ENCODE measurements around the gene CHD2. TPM values are rescaled to one million over a fixed set of nuclear protein-coding genes. Genes with fewer than 3 reads are reported as not detected.

Gene CHD2
- total RNA-seq, 1 donor from 2014 or later = 105 TPM

GRCh38 chr15:93066834-93067648 is 166.9 kb downstream of the CHD2 start:
- Mint-ChIP-seq H3K27ac (ENCODE audit: unreplicated experiment) (no peak overlapping the region), H3K27me3 (ENCODE audit: low read depth, unreplicated experiment) (no peaks in the 10 kb centered on the region), H3K9me3 (ENCODE audit: unreplicated experiment) (no peaks in the 10 kb centered on the region), H3K4me1 (ENCODE audit: low read depth, unreplicated experiment) (peaks cover 12% of the 10 kb centered on the region), H3K36me3 (ENCODE audit: low read depth, unreplicated experiment) (peaks cover 2% of the 10 kb centered on the region), H3K4me3 (ENCODE audit: unreplicated experiment) (no peak overlapping the region)
- no peak overlapping the region for H3K4me3 ChIP-seq (ENCODE audit: insufficient read depth, low read depth, low read length)
- no peaks in the 10 kb centered on the region for H3K79me2 ChIP-seq (ENCODE audit: insufficient read depth, low read length)
- peaks cover 8% of the 10 kb centered on the region for H3K4me1 ChIP-seq (ENCODE audit: insufficient read depth, low read length)
- no peaks in the 10 kb centered on the region for H3K36me3 ChIP-seq (ENCODE audit: insufficient read depth, low read length)
- no peaks in the 10 kb centered on the region for H3K9me3 ChIP-seq (ENCODE audit: insufficient read depth, low read depth, low read length)
- no peak overlapping the region for H3K9ac ChIP-seq (ENCODE audit: low read length)
- no peak for DNase-seq (ENCODE audit: low read depth)
- TF ChIP-seq, protein P1, sequence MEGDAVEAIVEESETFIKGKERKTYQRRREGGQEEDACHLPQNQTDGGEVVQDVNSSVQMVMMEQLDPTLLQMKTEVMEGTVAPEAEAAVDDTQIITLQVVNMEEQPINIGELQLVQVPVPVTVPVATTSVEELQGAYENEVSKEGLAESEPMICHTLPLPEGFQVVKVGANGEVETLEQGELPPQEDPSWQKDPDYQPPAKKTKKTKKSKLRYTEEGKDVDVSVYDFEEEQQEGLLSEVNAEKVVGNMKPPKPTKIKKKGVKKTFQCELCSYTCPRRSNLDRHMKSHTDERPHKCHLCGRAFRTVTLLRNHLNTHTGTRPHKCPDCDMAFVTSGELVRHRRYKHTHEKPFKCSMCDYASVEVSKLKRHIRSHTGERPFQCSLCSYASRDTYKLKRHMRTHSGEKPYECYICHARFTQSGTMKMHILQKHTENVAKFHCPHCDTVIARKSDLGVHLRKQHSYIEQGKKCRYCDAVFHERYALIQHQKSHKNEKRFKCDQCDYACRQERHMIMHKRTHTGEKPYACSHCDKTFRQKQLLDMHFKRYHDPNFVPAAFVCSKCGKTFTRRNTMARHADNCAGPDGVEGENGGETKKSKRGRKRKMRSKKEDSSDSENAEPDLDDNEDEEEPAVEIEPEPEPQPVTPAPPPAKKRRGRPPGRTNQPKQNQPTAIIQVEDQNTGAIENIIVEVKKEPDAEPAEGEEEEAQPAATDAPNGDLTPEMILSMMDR (IDR thresholded peaks at IDR 0.05; ENCODE audit: insufficient read depth, low read depth, low read length) = no peak
- TF ChIP-seq EZH2 (IDR thresholded peaks at IDR 0.05; ENCODE audit: insufficient read depth, low read length) = peak; percentile 46
- no peak for FAIRE-seq
- no peak overlapping the region for H3K4me2 ChIP-seq (ENCODE audit: low read length)
- no peak overlapping the region for H2AFZ ChIP-seq (ENCODE audit: low read depth, low read length)
- no peak overlapping the region for H3K27ac ChIP-seq (ENCODE audit: low read depth, low read length)
- peaks cover 2% of the 10 kb centered on the region for H4K20me1 ChIP-seq (ENCODE audit: insufficient read depth, low read length)
- H3K27me3 ChIP-seq (ENCODE audit: insufficient read depth, low read length) = peaks cover 67% of the 10 kb centered on the region

DNA sequence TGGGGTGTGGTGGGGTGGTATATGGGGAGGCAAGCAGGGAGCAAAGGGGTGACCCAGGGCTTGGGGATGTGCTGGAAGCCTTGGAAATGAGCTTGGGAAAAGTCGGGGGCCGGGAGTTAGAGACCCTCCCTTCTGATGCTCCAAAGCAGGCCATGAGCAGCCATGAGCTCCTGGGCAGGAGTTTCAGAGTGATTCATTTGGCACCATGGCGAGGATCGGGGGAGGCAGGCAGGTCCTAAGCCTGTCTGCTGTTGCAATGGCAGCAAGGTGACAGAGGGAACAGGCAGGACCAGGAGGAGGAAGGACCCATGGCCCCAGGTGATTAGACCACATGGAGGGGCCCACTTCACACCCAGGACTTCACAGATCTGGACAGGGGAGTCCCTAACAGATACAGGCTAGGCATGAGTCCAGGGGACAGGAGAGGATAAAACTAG is 167.5 kb downstream of the CHD2 start:
- no peak for DNase-seq (ENCODE audit: low read depth)
- peaks cover 2% of the 10 kb centered on the region for H3K36me3 Mint-ChIP-seq (ENCODE audit: low read depth, unreplicated experiment)
- Histone ChIP-seq H3K4me1 (ENCODE audit: insufficient read depth, low read length) (peaks cover 13% of the 10 kb centered on the region), H3K4me2 (ENCODE audit: low read length) (no peak overlapping the region), H2AFZ (ENCODE audit: low read depth, low read length) (no peak overlapping the region), H3K79me2 (ENCODE audit: insufficient read depth, low read length) (no peaks in the 10 kb centered on the region), H3K27ac (ENCODE audit: low read depth, low read length) (no peak overlapping the region), H4K20me1 (ENCODE audit: insufficient read depth, low read length) (peaks cover 2% of the 10 kb centered on the region), H3K9me3 (ENCODE audit: insufficient read depth, low read depth, low read length) (no peaks in the 10 kb centered on the region), H3K4me3 (ENCODE audit: insufficient read depth, low read depth, low read length) (no peak overlapping the region), H3K27me3 (ENCODE audit: insufficient read depth, low read length) (peaks cover 68% of the 10 kb centered on the region), H3K36me3 (ENCODE audit: insufficient read depth, low read length) (no peaks in the 10 kb centered on the region), H3K9ac (ENCODE audit: low read length) (no peak overlapping the region)
- no peak for FAIRE-seq
- TF ChIP-seq, protein P1 (IDR thresholded peaks at IDR 0.05; ENCODE audit: insufficient read depth, low read depth, low read length) = no peak
- no peak for TF ChIP-seq EZH2 (IDR thresholded peaks at IDR 0.05; ENCODE audit: insufficient read depth, low read length)
- H3K4me3 Mint-ChIP-seq (ENCODE audit: unreplicated experiment) = no peak overlapping the region
- H3K27ac Mint-ChIP-seq (ENCODE audit: unreplicated experiment) = no peak overlapping the region
- H3K4me1 Mint-ChIP-seq (ENCODE audit: low read depth, unreplicated experiment) = peaks cover 11% of the 10 kb centered on the region
- H3K27me3 Mint-ChIP-seq (ENCODE audit: low read depth, unreplicated experiment) = no peaks in the 10 kb centered on the region
- H3K9me3 Mint-ChIP-seq (ENCODE audit: unreplicated experiment) = no peaks in the 10 kb centered on the region

Measured in astrocyte (in vitro differentiated cells and primary cell).